DOHH2 (cell line): Measurements from ENCODE around the gene MGAT5.

Experiments
- H3F3A ChIP-seq: fragments of 200-600 bp; sonication (generic), shearing (Covaris generic); 2 replicates; pipeline ENCODE4 v1.6.0; 2016; ENCODE audit warnings: antibody characterized with exemption, mild to moderate bottlenecking; ENCODE audit not compliant: control insufficient read depth, insufficient read depth
- H3K27ac ChIP-seq: fragments of 200-600 bp; sonication (generic); 2 replicates; pipeline ENCODE4 v1.5.1; 2014; ENCODE audit warnings: low read depth, mild to moderate bottlenecking, low read length, moderate library complexity
- H3K27me3 ChIP-seq: fragments of 200-600 bp; sonication (generic); 2 replicates; pipeline ENCODE4 v1.6.1; 2014; ENCODE audit warnings: mild to moderate bottlenecking, low read length, mixed read lengths; ENCODE audit not compliant: control insufficient read depth
- H3K36me3 ChIP-seq: fragments of 200-600 bp; sonication (generic); 2 replicates; pipeline ENCODE4 v1.6.1; 2014; ENCODE audit warnings: mild to moderate bottlenecking, low read length, moderate library complexity, mixed read lengths; ENCODE audit not compliant: control insufficient read depth
- H3K4me1 ChIP-seq: fragments of 200-600 bp; sonication (generic); 2 replicates; pipeline ENCODE4 v1.6.1; 2014; ENCODE audit warnings: mild to moderate bottlenecking, low read length, mixed read lengths; ENCODE audit not compliant: control insufficient read depth
- H3K4me2 ChIP-seq: fragments of 200-600 bp; sonication (generic); 2 replicates; pipeline ENCODE4 v1.6.0; 2014; ENCODE audit warnings: mild to moderate bottlenecking, low read length, moderate library complexity
- H3K4me3 ChIP-seq: fragments of 200-600 bp; sonication (generic); 2 replicates; pipeline ENCODE4 v1.5.1; 2014; ENCODE audit warnings: mild to moderate bottlenecking, low read length, mixed read lengths
- H3K79me2 ChIP-seq: fragments of 200-600 bp; sonication (generic); 2 replicates; pipeline ENCODE4 v1.6.1; 2014; ENCODE audit warnings: mild to moderate bottlenecking, low read length, mixed read lengths; ENCODE audit not compliant: control insufficient read depth
- H3K9me2 ChIP-seq: fragments of 200-600 bp; sonication (generic); replicated peaks from 2 replicates; pipeline ENCODE4 v1.6.1; 2014; ENCODE audit warnings: mild to moderate bottlenecking, low read length, mixed read lengths; ENCODE audit not compliant: control insufficient read depth
- H3K9me3 ChIP-seq: fragments of 200-600 bp; sonication (generic); 2 replicates; pipeline ENCODE4 v1.6.1; 2014; ENCODE audit warnings: antibody characterized with exemption, low read length, mixed read lengths; ENCODE audit not compliant: control insufficient read depth, insufficient read depth
- H4K20me1 ChIP-seq: fragments of 200-600 bp; sonication (generic); 2 replicates; pipeline ENCODE4 v1.6.0; 2014; ENCODE audit warnings: low read depth, mild to moderate bottlenecking, antibody characterized with exemption, low read length, moderate library complexity; ENCODE audit not compliant: control insufficient read depth, insufficient read depth
- CTCF ChIP-seq: fragments of 200-600 bp; sonication (generic); IDR thresholded peaks from one replicate; pipeline ENCODE4 v1.5.1; 2014; ENCODE audit warnings: antibody characterized with exemption, mild to moderate bottlenecking, low read depth, low read length; ENCODE audit not compliant: poor library complexity, severe bottlenecking
- EZH2phosphoT487 ChIP-seq: fragments of 200-600 bp; sonication (generic); IDR thresholded peaks from 2 replicates; pipeline ENCODE4 v1.6.1; 2017; ENCODE audit warnings: borderline replicate concordance, mild to moderate bottlenecking, antibody characterized with exemption, low read length, moderate library complexity, mixed read lengths

Gene MGAT5

DNA sequence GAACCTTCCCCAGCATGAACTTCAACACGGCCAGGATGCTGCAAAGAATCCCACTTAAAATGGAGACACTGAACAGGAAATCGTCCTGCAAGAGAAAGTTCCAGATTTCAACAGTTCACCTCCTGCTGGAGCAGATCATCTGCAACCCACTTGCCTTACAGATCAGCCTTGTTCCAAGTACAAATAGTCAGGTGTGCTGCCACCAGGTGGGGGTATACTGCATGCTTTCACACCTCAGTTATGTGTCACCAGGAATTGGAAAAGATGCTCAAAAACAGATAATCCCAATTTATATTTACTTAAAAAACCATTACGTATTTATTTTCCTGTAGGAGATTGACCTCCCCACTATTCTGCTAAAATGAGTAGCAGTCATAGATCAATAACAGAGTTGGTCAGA lies 212.3 kb downstream of the MGAT5 start:
- no peak for TF ChIP-seq EZH2phosphoT487
- TF ChIP-seq CTCF = peak; percentile 56
- Histone ChIP-seq H3K27ac (no peak overlapping the region), H3F3A (no peaks in the 10 kb centered on the region), H3K36me3 (no peaks in the 10 kb centered on the region), H3K79me2 (no peaks in the 10 kb centered on the region), H3K9me2 (no peaks in the 10 kb centered on the region), H3K4me2 (no peak overlapping the region), H3K9me3 (no peaks in the 10 kb centered on the region), H4K20me1 (no peaks in the 10 kb centered on the region), H3K27me3 (no peaks in the 10 kb centered on the region), H3K4me1 (no peaks in the 10 kb centered on the region), H3K4me3 (no peak overlapping the region)

DNA sequence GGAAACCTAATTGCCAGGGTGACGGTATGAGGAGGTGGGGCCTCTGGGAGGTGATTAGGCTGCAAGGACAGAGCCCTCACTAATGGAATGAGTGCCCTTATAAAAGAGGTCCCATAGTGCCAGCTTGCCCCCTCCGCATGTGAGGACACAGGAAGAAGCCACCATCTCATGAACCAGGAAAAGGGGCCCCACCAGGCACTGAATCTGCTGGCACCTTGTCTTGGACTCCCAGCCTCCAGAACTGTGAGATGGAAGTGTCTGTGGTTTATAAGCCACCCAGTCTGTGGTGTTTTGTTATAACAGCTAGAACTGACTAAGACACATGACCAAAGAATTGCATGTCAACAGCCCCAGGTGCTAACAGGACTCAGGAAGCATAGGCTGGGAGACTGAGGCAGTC lies 214.3 kb downstream of the MGAT5 start:
- Histone ChIP-seq H3K36me3 (no peaks in the 10 kb centered on the region), H3K79me2 (no peaks in the 10 kb centered on the region), H4K20me1 (no peaks in the 10 kb centered on the region), H3K9me3 (no peaks in the 10 kb centered on the region), H3K27me3 (no peaks in the 10 kb centered on the region), H3F3A (no peaks in the 10 kb centered on the region), H3K4me2 (no peak overlapping the region), H3K9me2 (no peaks in the 10 kb centered on the region), H3K4me3 (no peak overlapping the region), H3K27ac (no peak overlapping the region), H3K4me1 (no peaks in the 10 kb centered on the region)
- TF ChIP-seq CTCF (no peak), EZH2phosphoT487 (no peak)

GRCh38 chr2:134468776-134469175 lies 214.9 kb downstream of the MGAT5 start:
- Histone ChIP-seq H3K36me3 (no peaks in the 10 kb centered on the region), H3K4me1 (no peaks in the 10 kb centered on the region), H3K4me3 (no peak overlapping the region), H3F3A (no peaks in the 10 kb centered on the region), H3K27ac (no peak overlapping the region), H3K27me3 (no peaks in the 10 kb centered on the region), H3K4me2 (no peak overlapping the region), H3K9me3 (no peaks in the 10 kb centered on the region), H3K9me2 (no peaks in the 10 kb centered on the region), H4K20me1 (no peaks in the 10 kb centered on the region), H3K79me2 (no peaks in the 10 kb centered on the region)
- TF ChIP-seq CTCF (no peak), EZH2phosphoT487 (no peak)
